CD4-positive, alpha-beta T cell (primary cell): ENCODE data around the gene STX7. TPM values are rescaled to one million over a fixed set of nuclear protein-coding genes. Genes with fewer than 3 reads are reported as not detected.
"Not testable (repeated sequence)": the region's sequence is repeated elsewhere in the genome, so short reads cannot be mapped to it uniquely, and the experiment has no call there.

ENCODE experiments used
- ATAC-seq: fragments of 200-7000 bp; cut with Tn5 transposase; one replicate; pipeline ENCODE4 v1.10.0; 2022; ENCODE audit warnings: mild to moderate bottlenecking; ENCODE audit not compliant: poor library complexity
- CTCF ChIA-PET: fragments of 350-600 bp; sonication (Branson Sonifier 250); formaldehyde crosslinking; loops from one replicate; lab custom pipeline; 2021; ENCODE audit warnings: antibody characterized with exemption, inconsistent platforms; lab: Charles Lee
- POLR2A ChIA-PET: fragments of 350-600 bp; sonication (Branson Sonifier 250); formaldehyde crosslinking; loops from one replicate; lab custom pipeline; 2021; ENCODE audit warnings: antibody characterized with exemption, inconsistent platforms; lab: Charles Lee
- DNase-seq, 14 experiments: peaks; one replicate each; pipeline ENCODE4 v3.0.0-alpha.2; 2013 to 2020; ENCODE audit warnings: mixed read lengths in 2 of 14
- H3K27ac ChIP-seq, 2 donors: one replicate each; pipeline versions ENCODE4 v1.5.1 to v1.7.0; 2013; ENCODE audit warnings: low read length in 2 of 2, low read depth in 1 of 2, mild to moderate bottlenecking in 1 of 2
- H3K27me3 ChIP-seq, 2 experiments: 1 replicate in 1 of 2; 2 replicates in 1 of 2; pipeline versions ENCODE4 v1.6.1 to v1.7.0; 2013; ENCODE audit warnings: low read length in 2 of 2, control low read depth in 1 of 2, mild to moderate bottlenecking in 1 of 2, moderate library complexity in 1 of 2; ENCODE audit not compliant: insufficient read depth in 2 of 2, control insufficient read depth in 1 of 2
- H3K36me3 ChIP-seq: one replicate; pipeline ENCODE4 v1.6.1; 2013; ENCODE audit warnings: low read length, control low read depth; ENCODE audit not compliant: insufficient read depth
- H3K4me1 ChIP-seq: one replicate; pipeline ENCODE4 v1.6.1; 2013; ENCODE audit warnings: low read length, control low read depth; ENCODE audit not compliant: insufficient read depth
- H3K4me3 ChIP-seq: one replicate; pipeline ENCODE4 v1.5.1; 2013; ENCODE audit warnings: mild to moderate bottlenecking, low read length, moderate library complexity
- H3K9me3 ChIP-seq, 2 experiments: 1 replicate in 1 of 2; 2 replicates in 1 of 2; pipeline versions ENCODE4 v1.6.1 to v1.7.0; 2013; ENCODE audit warnings: low read length in 2 of 2, mild to moderate bottlenecking in 2 of 2, control low read depth in 1 of 2, moderate library complexity in 1 of 2; ENCODE audit not compliant: control insufficient read depth in 1 of 2, insufficient read depth in 1 of 2
- H3K27ac Mint-ChIP-seq: one replicate; pipeline ENCODE4 v1.8.0; 2020; ENCODE audit warnings: mixed read lengths
- H3K27me3 Mint-ChIP-seq: one replicate; pipeline ENCODE4 v1.8.0; 2021; ENCODE audit warnings: mixed read lengths
- H3K36me3 Mint-ChIP-seq: one replicate; pipeline ENCODE4 v1.8.0; 2021; ENCODE audit warnings: low read depth, mixed read lengths
- H3K4me1 Mint-ChIP-seq: one replicate; pipeline ENCODE4 v1.8.0; 2021; ENCODE audit warnings: low read depth, mixed read lengths
- H3K4me3 Mint-ChIP-seq: one replicate; pipeline ENCODE4 v1.8.0; 2020; ENCODE audit warnings: mild to moderate bottlenecking, mixed read lengths
- H3K9me3 Mint-ChIP-seq: one replicate; pipeline ENCODE4 v1.8.0; 2020; ENCODE audit warnings: mixed read lengths
- intact Hi-C, 2 experiments: fragments of 100-400 bp; cut with DNase I in 1 of 2; cut with micrococcal nuclease in 1 of 2; formaldehyde crosslinking; loops; one replicate each; pipeline versions ENCODE4 v1.15.1 to v1.9.0; 2023 to 2025; cut with DNase I, micrococcal nuclease
- total RNA-seq, 174 experiments: library from RNA in 2 of 174; stranded (reverse) in 2 of 174; gene quantifications; one replicate each; pipeline ENCODE4 v1.2.3 and lab custom pipeline; 2021 to 2026
- TF ChIP-seq, protein P1 (sequence below): fragments of 200-600 bp; IDR thresholded peaks from one replicate; pipeline ENCODE4 v1.8.0; 2022; ENCODE audit warnings: antibody characterized with exemption, mild to moderate bottlenecking

The STX7 gene
- total RNA-seq, 2 experiments from 2014 or later: 4.3 to 5.9 TPM

- ATAC-seq (no peak), DNase-seq (no peak)
- no peak within 1 kb of the TSS for H3K4me3 ChIP-seq
- no peaks in the 10 kb centered on the region for H3K36me3 ChIP-seq
- Mint-ChIP-seq H3K27ac (no peak within 1 kb of the TSS), H3K9me3 (no peaks in the 10 kb centered on the region), H3K4me1 (no peaks in the 10 kb centered on the region), H3K36me3 (no peaks in the 10 kb centered on the region), H3K4me3 (no peak within 1 kb of the TSS), H3K27me3 (peaks cover 44% of the 10 kb centered on the region)
- H3K27me3 ChIP-seq: peaks cover 7 to 28% of the 10 kb centered on the region in 2 experiments
- H3K4me1 ChIP-seq: no peaks in the 10 kb centered on the region
- no peaks in the 10 kb centered on the region for H3K9me3 ChIP-seq
- CTCF ChIA-PET: no interaction called here
- TF ChIP-seq, protein P1, sequence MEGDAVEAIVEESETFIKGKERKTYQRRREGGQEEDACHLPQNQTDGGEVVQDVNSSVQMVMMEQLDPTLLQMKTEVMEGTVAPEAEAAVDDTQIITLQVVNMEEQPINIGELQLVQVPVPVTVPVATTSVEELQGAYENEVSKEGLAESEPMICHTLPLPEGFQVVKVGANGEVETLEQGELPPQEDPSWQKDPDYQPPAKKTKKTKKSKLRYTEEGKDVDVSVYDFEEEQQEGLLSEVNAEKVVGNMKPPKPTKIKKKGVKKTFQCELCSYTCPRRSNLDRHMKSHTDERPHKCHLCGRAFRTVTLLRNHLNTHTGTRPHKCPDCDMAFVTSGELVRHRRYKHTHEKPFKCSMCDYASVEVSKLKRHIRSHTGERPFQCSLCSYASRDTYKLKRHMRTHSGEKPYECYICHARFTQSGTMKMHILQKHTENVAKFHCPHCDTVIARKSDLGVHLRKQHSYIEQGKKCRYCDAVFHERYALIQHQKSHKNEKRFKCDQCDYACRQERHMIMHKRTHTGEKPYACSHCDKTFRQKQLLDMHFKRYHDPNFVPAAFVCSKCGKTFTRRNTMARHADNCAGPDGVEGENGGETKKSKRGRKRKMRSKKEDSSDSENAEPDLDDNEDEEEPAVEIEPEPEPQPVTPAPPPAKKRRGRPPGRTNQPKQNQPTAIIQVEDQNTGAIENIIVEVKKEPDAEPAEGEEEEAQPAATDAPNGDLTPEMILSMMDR: no peak
- intact Hi-C loops: loop anchor here (10.0 kb wide), 2 partner anchors 227 to 1557 kb away; no protein-coding TSS in a partner anchor
- H3K27ac ChIP-seq: no peak within 1 kb of the TSS
- POLR2A ChIA-PET: no interaction called here
These were observed 25.1 kb upstream of the STX7 start, which contains the start of gene TAAR9 for GRCh38 chr6:132537977-132538376. TSS of gene TAAR9 (plus strand) at chr6:132538277. CDS start at chr6:132538290, 13 bp downstream.

DNA sequence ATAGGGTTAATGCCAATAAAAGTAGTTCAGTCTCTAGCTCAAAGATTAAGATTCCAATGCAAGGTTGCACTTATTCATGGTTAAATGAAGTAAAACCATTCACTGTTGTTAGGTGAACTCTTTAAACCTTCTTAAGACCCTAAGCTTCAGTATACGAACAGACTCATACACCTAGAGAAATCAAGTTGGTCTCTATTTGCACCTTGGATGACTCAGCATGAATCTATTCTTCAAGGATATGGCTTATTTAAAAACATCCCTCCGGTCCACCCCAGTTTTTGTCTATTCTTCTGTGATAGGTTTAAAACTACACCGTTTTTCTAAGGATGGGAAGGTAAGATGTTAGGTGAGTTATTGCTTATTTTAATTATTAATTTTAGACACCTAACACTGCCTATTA lies 24.2 kb upstream of the STX7 start:
- intact Hi-C loops: loop anchor here (10.0 kb wide), 2 partner anchors 228 to 1558 kb away; no protein-coding TSS in a partner anchor
- H3K27ac ChIP-seq: no peak overlapping the region
- H3K9me3 Mint-ChIP-seq: no peaks in the 10 kb centered on the region
- peaks cover 7 to 28% of the 10 kb centered on the region in 2 experiments for H3K27me3 ChIP-seq
- no peak overlapping the region for H3K27ac Mint-ChIP-seq
- no peaks in the 10 kb centered on the region for H3K4me1 Mint-ChIP-seq
- H3K4me1 ChIP-seq: no peaks in the 10 kb centered on the region
- TF ChIP-seq, protein P1: no peak
- ChIA-PET CTCF (no interaction called here), POLR2A (no interaction called here)
- no peaks in the 10 kb centered on the region for H3K36me3 Mint-ChIP-seq
- H3K36me3 ChIP-seq: no peaks in the 10 kb centered on the region
- H3K4me3 ChIP-seq: no peak overlapping the region
- DNase-seq (no peak), ATAC-seq (no peak)
- H3K4me3 Mint-ChIP-seq: no peak overlapping the region
- no peaks in the 10 kb centered on the region for H3K9me3 ChIP-seq
- H3K27me3 Mint-ChIP-seq: peaks cover 41% of the 10 kb centered on the region

DNA sequence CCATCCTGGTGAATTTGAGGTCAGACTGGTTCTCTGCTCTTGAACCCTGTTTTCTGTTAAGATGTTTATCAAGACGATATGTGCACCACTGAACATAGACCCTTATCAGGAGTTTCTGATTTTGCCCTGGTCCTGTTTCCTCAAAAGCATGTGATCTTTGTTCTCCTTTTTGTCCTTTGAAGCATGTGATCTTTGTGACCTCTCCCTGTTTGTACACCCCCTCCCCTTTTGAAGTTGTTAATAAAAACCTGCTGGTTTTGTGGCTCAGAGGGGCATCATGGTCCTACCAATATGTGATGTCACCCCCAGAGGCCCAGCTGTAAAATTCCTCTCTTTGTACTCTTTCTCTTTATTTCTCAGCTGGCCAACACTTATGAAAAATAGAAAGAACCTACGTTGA lies 21.6 kb upstream of the STX7 start:
- H3K4me1 ChIP-seq, H3K4me1 Mint-ChIP-seq, H3K36me3 Mint-ChIP-seq, H3K27ac ChIP-seq, H3K4me3 Mint-ChIP-seq, H3K4me3 ChIP-seq, H3K9me3 ChIP-seq, DNase-seq, POLR2A ChIA-PET, H3K9me3 Mint-ChIP-seq, H3K27ac Mint-ChIP-seq, H3K36me3 ChIP-seq, ATAC-seq: not testable (repeated sequence)
- peaks cover 28% of the 10 kb centered on the region for H3K27me3 Mint-ChIP-seq
- peaks cover 4 to 20% of the 10 kb centered on the region in 2 experiments for H3K27me3 ChIP-seq
- CTCF ChIA-PET: interaction anchor here (1.1 kb wide), 1 partner anchor 11 kb away, joined by 3 read pairs; no protein-coding TSS in a partner anchor
- intact Hi-C loops: loop anchor here (5.0 to 10.0 kb wide), 9 partner anchors 228 to 1560 kb away; no protein-coding TSS in a partner anchor
